Measurements from ENCODE around the gene SNPH. TPM values are rescaled to one million over a fixed set of nuclear protein-coding genes. Genes with fewer than 3 reads are reported as not detected.
A peak's percentile ranks its signal among the peaks of the same experiment; 100 is the strongest.
"Not testable (repeated sequence)": the region's sequence is repeated elsewhere in the genome, so short reads cannot be mapped to it uniquely, and the experiment has no call there.

SNPH gene
- total RNA-seq, 1 donor from 2014 or later = 4.6 TPM

DNA sequence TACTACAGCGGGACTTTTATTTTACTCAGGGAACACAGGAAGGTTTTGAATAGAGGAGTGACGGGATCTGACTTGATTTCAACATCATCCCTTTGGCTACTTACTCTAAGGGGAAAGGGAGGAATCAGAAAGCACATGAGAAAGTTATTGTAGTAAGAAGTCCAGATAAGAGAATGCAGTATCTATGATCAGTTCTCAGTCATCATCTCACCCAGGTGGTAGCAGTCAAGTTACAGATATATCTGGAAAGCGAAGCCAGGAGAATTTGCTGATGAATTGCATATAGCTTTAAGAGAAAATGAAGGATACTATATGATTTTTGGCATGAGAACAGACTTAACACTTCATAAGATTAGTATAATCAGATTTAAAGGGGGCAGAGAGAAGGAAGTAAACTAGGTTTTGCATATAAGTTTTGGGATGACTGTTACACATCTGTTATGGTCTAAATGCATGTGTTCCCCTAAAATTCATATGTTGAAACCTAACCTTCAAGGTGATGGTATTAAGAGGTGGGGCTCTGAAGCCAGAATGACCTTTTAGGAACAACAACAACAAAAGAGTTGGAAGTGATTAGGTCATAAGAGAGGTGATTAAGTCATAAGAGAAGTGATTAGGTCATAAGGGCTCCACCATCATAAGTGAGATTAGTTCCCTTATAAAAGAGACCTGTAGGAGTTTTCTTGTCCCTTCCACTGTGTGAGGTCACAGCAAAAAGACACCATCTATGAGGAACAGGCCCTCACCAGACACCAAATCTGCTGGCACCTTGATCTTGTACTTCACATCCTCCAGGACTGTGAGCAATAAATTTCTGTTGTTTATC, 33.6 kb upstream of the SNPH start:
- H3K4me3 ChIP-seq (ENCODE audit: low read depth, low read length) = no peak overlapping the region
- DNase-seq (ENCODE audit: low read depth) = no peak
- TF ChIP-seq, protein P1, sequence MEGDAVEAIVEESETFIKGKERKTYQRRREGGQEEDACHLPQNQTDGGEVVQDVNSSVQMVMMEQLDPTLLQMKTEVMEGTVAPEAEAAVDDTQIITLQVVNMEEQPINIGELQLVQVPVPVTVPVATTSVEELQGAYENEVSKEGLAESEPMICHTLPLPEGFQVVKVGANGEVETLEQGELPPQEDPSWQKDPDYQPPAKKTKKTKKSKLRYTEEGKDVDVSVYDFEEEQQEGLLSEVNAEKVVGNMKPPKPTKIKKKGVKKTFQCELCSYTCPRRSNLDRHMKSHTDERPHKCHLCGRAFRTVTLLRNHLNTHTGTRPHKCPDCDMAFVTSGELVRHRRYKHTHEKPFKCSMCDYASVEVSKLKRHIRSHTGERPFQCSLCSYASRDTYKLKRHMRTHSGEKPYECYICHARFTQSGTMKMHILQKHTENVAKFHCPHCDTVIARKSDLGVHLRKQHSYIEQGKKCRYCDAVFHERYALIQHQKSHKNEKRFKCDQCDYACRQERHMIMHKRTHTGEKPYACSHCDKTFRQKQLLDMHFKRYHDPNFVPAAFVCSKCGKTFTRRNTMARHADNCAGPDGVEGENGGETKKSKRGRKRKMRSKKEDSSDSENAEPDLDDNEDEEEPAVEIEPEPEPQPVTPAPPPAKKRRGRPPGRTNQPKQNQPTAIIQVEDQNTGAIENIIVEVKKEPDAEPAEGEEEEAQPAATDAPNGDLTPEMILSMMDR (conservative IDR thresholded peaks at IDR 0.05; ENCODE audit: low read depth, low read length) = no peak

GRCh38 chr20:1240549-1240948, 25.5 kb upstream of the SNPH start:
- DNase-seq (ENCODE audit: low read depth) = no peak
- TF ChIP-seq, protein P1 (conservative IDR thresholded peaks at IDR 0.05; ENCODE audit: low read depth, low read length) = no peak

GRCh38 chr20:1241456-1241855, 24.6 kb upstream of the SNPH start:
- TF ChIP-seq, protein P1 (conservative IDR thresholded peaks at IDR 0.05; ENCODE audit: low read depth, low read length) = no peak
- no peak for DNase-seq (ENCODE audit: low read depth)
- no peak overlapping the region for H3K4me3 ChIP-seq (ENCODE audit: low read depth, low read length)

More at GRCh38 chr20:1240549-1240948, 25.5 kb upstream of the SNPH start:
- no peak overlapping the region for H3K4me3 ChIP-seq (ENCODE audit: low read depth, low read length)

DNA sequence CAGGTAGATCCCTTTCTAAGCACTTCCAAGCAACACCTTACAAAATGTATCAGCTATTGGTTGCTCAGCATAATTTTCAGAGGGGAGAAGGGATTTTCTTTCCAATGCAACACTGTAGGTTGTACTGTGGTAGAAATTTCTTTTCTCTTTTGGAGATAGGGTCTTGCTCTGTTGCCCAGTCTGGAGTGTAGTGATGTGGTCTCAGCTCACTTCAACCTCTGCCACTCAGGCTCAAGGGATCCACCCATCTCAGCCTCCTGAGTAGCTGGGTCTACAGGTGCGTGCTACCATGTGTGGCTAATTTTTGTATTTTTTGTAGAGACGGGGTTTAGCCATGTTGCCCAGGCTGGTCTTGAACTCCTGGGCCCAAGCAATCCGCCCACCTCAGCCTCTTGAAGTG, 24.0 kb upstream of the SNPH start:
- no peak for DNase-seq (ENCODE audit: low read depth)
- TF ChIP-seq, protein P1 (conservative IDR thresholded peaks at IDR 0.05; ENCODE audit: low read depth, low read length) = no peak
- H3K4me3 ChIP-seq (ENCODE audit: low read depth, low read length) = no peak overlapping the region

DNA sequence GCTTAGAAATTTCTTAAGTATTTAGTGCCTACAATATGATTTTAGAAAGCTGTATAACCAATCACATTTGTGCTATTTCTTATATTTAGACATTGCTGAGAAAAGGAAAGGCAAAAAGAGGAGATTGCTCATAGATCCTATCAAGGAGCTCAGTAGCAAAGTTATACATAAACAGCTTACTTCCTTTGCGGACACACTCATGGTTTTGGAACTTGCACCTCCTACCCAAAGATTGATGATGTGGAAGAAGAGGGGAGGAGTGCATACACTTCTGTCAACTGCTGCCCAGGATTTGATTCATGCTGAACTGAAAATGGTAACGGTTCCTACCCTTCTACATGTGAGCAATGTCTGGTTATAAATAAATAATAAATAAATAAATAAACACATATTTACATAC, 23.6 kb upstream of the SNPH start:
- TF ChIP-seq, protein P1 (conservative IDR thresholded peaks at IDR 0.05; ENCODE audit: low read depth, low read length) = no peak
- DNase-seq (ENCODE audit: low read depth) = peak; percentile 68
- H3K4me3 ChIP-seq (ENCODE audit: low read depth, low read length) = no peak overlapping the region

- no peak for DNase-seq (ENCODE audit: low read depth)
- TF ChIP-seq, protein P1 (conservative IDR thresholded peaks at IDR 0.05; ENCODE audit: low read depth, low read length) = no peak
- no peak overlapping the region for H3K4me3 ChIP-seq (ENCODE audit: low read depth, low read length)
These were observed 20.5 kb upstream of the SNPH start for GRCh38 chr20:1245578-1245977.

GRCh38 chr20:1247689-1248088, 18.4 kb upstream of the SNPH start:
- H3K4me3 ChIP-seq (ENCODE audit: low read depth, low read length) = no peak overlapping the region
- TF ChIP-seq, protein P1 (conservative IDR thresholded peaks at IDR 0.05; ENCODE audit: low read depth, low read length) = no peak
- DNase-seq (ENCODE audit: low read depth) = no peak

- H3K4me3 ChIP-seq (ENCODE audit: low read depth, low read length); DNase-seq (ENCODE audit: low read depth): not testable (repeated sequence)
These were observed 15.8 kb upstream of the SNPH start for GRCh38 chr20:1250282-1250681.

Data from epithelial cell of proximal tubule (primary cell).